DND-41 (cell line): ENCODE measurements around the gene TAS2R40.

Source experiments
- ATAC-seq: fragments of 200-7000 bp; cut with Tn5 transposase; 3 replicates; pipeline ENCODE4 v1.9.1; 2021; ENCODE audit warnings: low read depth; ENCODE audit not compliant: insufficient read depth
- DNase-seq: peaks from one replicate; pipeline ENCODE4 v3.0.0-alpha.2; 2020
- H2AFZ ChIP-seq: 2 replicates; pipeline ENCODE4 v1.6.0; 2012; ENCODE audit warnings: low read depth, low read length
- H3K27ac ChIP-seq: 2 replicates; pipeline ENCODE4 v1.5.1; 2012; ENCODE audit warnings: low read length, inconsistent platforms
- H3K27me3 ChIP-seq: fragments of 200-600 bp; sonication (generic); 2 replicates; pipeline ENCODE4 v1.6.0; 2012; ENCODE audit warnings: low read length, mild to moderate bottlenecking, inconsistent platforms; ENCODE audit not compliant: insufficient read depth, poor library complexity
- H3K36me3 ChIP-seq: 2 replicates; pipeline ENCODE4 v1.5.1; 2012; ENCODE audit warnings: low read length, inconsistent platforms; ENCODE audit not compliant: insufficient read depth
- H3K4me1 ChIP-seq: 2 replicates; pipeline ENCODE4 v1.5.1; 2012; ENCODE audit warnings: mild to moderate bottlenecking, low read length; ENCODE audit not compliant: insufficient read depth
- H3K4me2 ChIP-seq: 2 replicates; pipeline ENCODE4 v1.6.0; 2012; ENCODE audit warnings: mild to moderate bottlenecking, moderate library complexity, low read length, inconsistent platforms; ENCODE audit not compliant: insufficient read depth
- H3K4me3 ChIP-seq, 2 experiments: fragments of 200-600 bp in 1 of 2; shearing (Covaris generic) in 1 of 2; 2 replicates each; pipeline ENCODE4 v1.5.1; 2012 to 2016; ENCODE audit warnings: inconsistent platforms in 2 of 2, low read length in 2 of 2, mild to moderate bottlenecking in 2 of 2, low read depth in 1 of 2, moderate library complexity in 1 of 2
- H3K79me2 ChIP-seq: 2 replicates; pipeline ENCODE4 v1.6.0; 2012; ENCODE audit warnings: low read length, inconsistent platforms; ENCODE audit not compliant: insufficient read depth
- H3K9ac ChIP-seq: 2 replicates; pipeline ENCODE4 v1.6.0; 2012; ENCODE audit warnings: low read depth, mild to moderate bottlenecking, inconsistent platforms, low read length, moderate library complexity
- H3K9me3 ChIP-seq: 2 replicates; pipeline ENCODE4 v1.5.1; 2012; ENCODE audit warnings: low read length, moderate library complexity, mild to moderate bottlenecking, inconsistent platforms; ENCODE audit not compliant: insufficient read depth, severe bottlenecking
- H4K20me1 ChIP-seq: 2 replicates; pipeline ENCODE4 v1.6.0; 2012; ENCODE audit warnings: low read length; ENCODE audit not compliant: insufficient read depth
- CTCF ChIP-seq: IDR thresholded peaks from 2 replicates; pipeline ENCODE4 v1.5.1; 2012; ENCODE audit warnings: borderline replicate concordance, low read length, moderate library complexity, mild to moderate bottlenecking; ENCODE audit not compliant: poor library complexity, severe bottlenecking; ENCODE audit errors: extremely low read depth
- EZH2 ChIP-seq: IDR thresholded peaks from 3 replicates; pipeline ENCODE4 v1.6.1; 2012; ENCODE audit warnings: borderline replicate concordance, low read depth, mild to moderate bottlenecking, moderate library complexity, low read length, inconsistent platforms; ENCODE audit not compliant: severe bottlenecking

TAS2R40 gene

GRCh38 chr7:143217806-143218205 lies 4.0 kb upstream of the TAS2R40 start:
- TF ChIP-seq CTCF (no peak), EZH2 (no peak)
- ATAC-seq (no peak), DNase-seq (no peak)
- no peaks in the 10 kb centered on the region for H3K79me2 ChIP-seq
- H3K36me3 ChIP-seq, result no peaks in the 10 kb centered on the region
- peaks cover 19% of the 10 kb centered on the region for H3K4me1 ChIP-seq
- H4K20me1 ChIP-seq, result no peaks in the 10 kb centered on the region
- H3K27ac ChIP-seq, result no peak overlapping the region
- H3K4me2 ChIP-seq, result no peak overlapping the region
- H3K4me3 ChIP-seq, result no peak overlapping the region
- no peak overlapping the region for H2AFZ ChIP-seq
- no peaks in the 10 kb centered on the region for H3K27me3 ChIP-seq
- no peaks in the 10 kb centered on the region for H3K9me3 ChIP-seq
- H3K9ac ChIP-seq, result no peak overlapping the region

GRCh38 chr7:143221286-143221685 lies 551 bp upstream of the TAS2R40 start:
- Histone ChIP-seq H3K27me3 (no peaks in the 10 kb centered on the region), H3K9me3 (no peaks in the 10 kb centered on the region), H3K4me1 (no peaks in the 10 kb centered on the region), H3K4me2 (no peak overlapping the region), H3K27ac (no peak overlapping the region), H2AFZ (no peak overlapping the region), H3K4me3 (no peak overlapping the region), H3K9ac (no peak overlapping the region), H3K79me2 (no peaks in the 10 kb centered on the region), H3K36me3 (no peaks in the 10 kb centered on the region), H4K20me1 (no peaks in the 10 kb centered on the region)
- ATAC-seq (no peak), DNase-seq (no peak)
- TF ChIP-seq EZH2 (no peak), CTCF (no peak)

GRCh38 chr7:143222782-143223181 lies 945 bp downstream of the TAS2R40 start:
- Histone ChIP-seq H3K27me3 (no peaks in the 10 kb centered on the region), H3K9ac (no peak overlapping the region), H3K36me3 (no peaks in the 10 kb centered on the region), H3K9me3 (no peaks in the 10 kb centered on the region), H2AFZ (no peak overlapping the region), H3K27ac (no peak overlapping the region), H4K20me1 (no peaks in the 10 kb centered on the region), H3K79me2 (no peaks in the 10 kb centered on the region), H3K4me3 (no peak overlapping the region), H3K4me2 (no peak overlapping the region), H3K4me1 (no peaks in the 10 kb centered on the region)
- ATAC-seq (no peak), DNase-seq (no peak)
- no peak for TF ChIP-seq CTCF
- TF ChIP-seq EZH2, result no peak

GRCh38 chr7:143223784-143224183 lies 1.9 kb downstream of the TAS2R40 start:
- Histone ChIP-seq H3K9ac (no peak overlapping the region), H3K79me2 (no peaks in the 10 kb centered on the region), H4K20me1 (no peaks in the 10 kb centered on the region), H3K9me3 (no peaks in the 10 kb centered on the region), H3K4me3 (no peak overlapping the region), H3K36me3 (no peaks in the 10 kb centered on the region), H2AFZ (no peak overlapping the region), H3K4me2 (no peak overlapping the region), H3K27ac (no peak overlapping the region), H3K27me3 (no peaks in the 10 kb centered on the region), H3K4me1 (no peaks in the 10 kb centered on the region)
- ATAC-seq, result no peak
- DNase-seq, result no peak
- TF ChIP-seq CTCF, result no peak
- no peak for TF ChIP-seq EZH2
